ENCODE data around the gene MCEE.

The MCEE gene

DNA sequence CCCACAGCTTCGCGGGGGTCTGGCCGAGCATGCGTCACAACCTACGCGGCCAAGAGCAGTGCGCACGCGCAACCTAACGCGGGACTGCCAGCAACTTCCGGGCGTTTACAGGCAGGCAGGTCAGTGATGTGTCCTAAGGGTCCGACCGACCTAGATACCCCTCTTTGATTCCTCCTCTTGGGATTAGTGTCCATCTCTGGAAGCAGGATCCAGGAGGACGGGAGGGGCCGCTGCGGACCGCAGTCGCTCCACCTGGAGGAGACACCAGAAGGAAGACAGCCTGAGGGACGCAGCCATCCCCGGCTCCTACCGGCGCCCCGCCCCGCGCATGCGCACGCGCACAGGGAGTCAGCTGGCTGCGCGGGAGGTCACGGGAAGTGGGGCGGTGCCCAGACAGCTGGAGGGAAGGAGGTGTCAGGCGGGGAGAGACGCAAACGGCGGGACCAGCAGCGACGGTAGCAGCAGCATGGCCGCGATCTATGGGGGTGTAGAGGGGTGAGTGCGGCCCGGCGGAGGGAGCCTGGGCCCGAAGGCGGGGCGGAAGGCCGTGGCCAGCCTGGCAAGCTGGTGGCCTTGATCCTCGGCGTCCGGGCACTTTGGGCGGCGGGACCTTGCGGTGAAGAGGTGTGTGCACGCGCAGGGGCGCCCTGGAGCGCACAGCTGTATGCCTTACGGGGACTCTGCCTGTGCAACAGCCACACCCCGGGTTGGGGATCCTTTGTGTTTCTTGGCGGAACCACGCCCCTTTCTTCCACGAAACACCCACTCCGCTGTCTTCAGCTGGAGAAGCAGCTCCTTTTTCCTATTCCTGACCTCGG, 61.6 kb downstream of the MCEE start, which contains the start of gene NAGK:
TSS of gene NAGK (plus strand) at position 431 of the 818 bp plus-strand sequence. CDS start at position 467, 36 bp downstream.
- peak; percentile 96 for TF ChIP-seq POLR2A (IDR thresholded peaks at IDR 0.05; ENCODE audit: low read depth, low read length)
- TF ChIP-seq POLR2AphosphoS5 (IDR thresholded peaks at IDR 0.05; ENCODE audit: low read depth, low read length) = peak; percentile 97
- peak; percentile 84 for TF ChIP-seq TAF1 (IDR thresholded peaks at IDR 0.05; ENCODE audit: low read depth, low read length)
- TF ChIP-seq SPI1 (IDR thresholded peaks at IDR 0.05; ENCODE audit: low read depth, low read length) = peak; percentile 53
- TF ChIP-seq POU2F2 (IDR thresholded peaks at IDR 0.05; ENCODE audit: low read depth, low read length) = peak; percentile 60; the same call in 1 of the 2 replicates
- no peak for TF ChIP-seq PAX5 (IDR thresholded peaks at IDR 0.05; ENCODE audit: insufficient read depth, low read length, severe bottlenecking)
- peak; percentile 96 for FAIRE-seq
- DNase-seq (ENCODE audit: insufficient read length, low spot score) = peak; percentile 91

GRCh38 chr2:71067567-71068217, 62.3 kb downstream of the MCEE start:
- FAIRE-seq = no peak
- no peak for TF ChIP-seq POLR2A (IDR thresholded peaks at IDR 0.05; ENCODE audit: low read depth, low read length)
- no peak for TF ChIP-seq PAX5 (IDR thresholded peaks at IDR 0.05; ENCODE audit: insufficient read depth, low read length, severe bottlenecking)
- no peak for TF ChIP-seq POU2F2 (IDR thresholded peaks at IDR 0.05; ENCODE audit: low read depth, low read length)
- no peak for DNase-seq (ENCODE audit: insufficient read length, low spot score)

- no peak for FAIRE-seq
- no peak for DNase-seq (ENCODE audit: insufficient read length, low spot score)
- TF ChIP-seq POLR2A (IDR thresholded peaks at IDR 0.05; ENCODE audit: low read depth, low read length) = no peak
- no peak for TF ChIP-seq POLR2AphosphoS5 (IDR thresholded peaks at IDR 0.05; ENCODE audit: low read depth, low read length)
- TF ChIP-seq POU2F2 (IDR thresholded peaks at IDR 0.05; ENCODE audit: low read depth, low read length) = no peak
- no peak for TF ChIP-seq TAF1 (IDR thresholded peaks at IDR 0.05; ENCODE audit: low read depth, low read length)
- TF ChIP-seq SPI1 (IDR thresholded peaks at IDR 0.05; ENCODE audit: low read depth, low read length) = no peak
- no peak for TF ChIP-seq PAX5 (IDR thresholded peaks at IDR 0.05; ENCODE audit: insufficient read depth, low read length, severe bottlenecking)
Measured at GRCh38 chr2:71066856-71067255, 63.2 kb downstream of the MCEE start.

- DNase-seq (ENCODE audit: insufficient read length, low spot score) = no peak
- TF ChIP-seq POLR2A (IDR thresholded peaks at IDR 0.05; ENCODE audit: low read depth, low read length) = no peak
- peak; percentile 92 for TF ChIP-seq SPI1 (IDR thresholded peaks at IDR 0.05; ENCODE audit: low read depth, low read length)
- TF ChIP-seq PAX5 (IDR thresholded peaks at IDR 0.05; ENCODE audit: insufficient read depth, low read length, severe bottlenecking) = no peak
- no peak for TF ChIP-seq TAF1 (IDR thresholded peaks at IDR 0.05; ENCODE audit: low read depth, low read length)
- TF ChIP-seq POLR2AphosphoS5 (IDR thresholded peaks at IDR 0.05; ENCODE audit: low read depth, low read length) = no peak
- TF ChIP-seq POU2F2 (IDR thresholded peaks at IDR 0.05; ENCODE audit: low read depth, low read length) = peak; percentile 67; the same call in 1 of the 2 replicates
- FAIRE-seq = no peak
Measured at GRCh38 chr2:71064754-71065621, 65.0 kb downstream of the MCEE start.

- DNase-seq (ENCODE audit: insufficient read length, low spot score) (no peak), FAIRE-seq (no peak)
- no peak for TF ChIP-seq POU2F2 (IDR thresholded peaks at IDR 0.05; ENCODE audit: low read depth, low read length)
- TF ChIP-seq SPI1 (IDR thresholded peaks at IDR 0.05; ENCODE audit: low read depth, low read length) = peak; percentile 78
- peak; percentile 75 for TF ChIP-seq POLR2A (IDR thresholded peaks at IDR 0.05; ENCODE audit: low read depth, low read length)
- no peak for TF ChIP-seq PAX5 (IDR thresholded peaks at IDR 0.05; ENCODE audit: insufficient read depth, low read length, severe bottlenecking)
Measured at GRCh38 chr2:71064110-71064611, 65.9 kb downstream of the MCEE start.

- no peak for DNase-seq (ENCODE audit: insufficient read length, low spot score)
- peak; percentile 52 for FAIRE-seq
- TF ChIP-seq POLR2A (IDR thresholded peaks at IDR 0.05; ENCODE audit: low read depth, low read length) = no peak
Measured at GRCh38 chr2:71063216-71063615, 66.8 kb downstream of the MCEE start.

- DNase-seq (ENCODE audit: insufficient read length, low spot score) = no peak
- TF ChIP-seq POU2F2 (IDR thresholded peaks at IDR 0.05; ENCODE audit: low read depth, low read length) (no peak), SPI1 (IDR thresholded peaks at IDR 0.05; ENCODE audit: low read depth, low read length) (no peak), PAX5 (IDR thresholded peaks at IDR 0.05; ENCODE audit: insufficient read depth, low read length, severe bottlenecking) (no peak), POLR2AphosphoS5 (IDR thresholded peaks at IDR 0.05; ENCODE audit: low read depth, low read length) (no peak), TAF1 (IDR thresholded peaks at IDR 0.05; ENCODE audit: low read depth, low read length) (no peak), POLR2A (IDR thresholded peaks at IDR 0.05; ENCODE audit: low read depth, low read length) (no peak)
- no peak for FAIRE-seq
Measured at GRCh38 chr2:71060871-71061270, 69.2 kb downstream of the MCEE start.

DNA sequence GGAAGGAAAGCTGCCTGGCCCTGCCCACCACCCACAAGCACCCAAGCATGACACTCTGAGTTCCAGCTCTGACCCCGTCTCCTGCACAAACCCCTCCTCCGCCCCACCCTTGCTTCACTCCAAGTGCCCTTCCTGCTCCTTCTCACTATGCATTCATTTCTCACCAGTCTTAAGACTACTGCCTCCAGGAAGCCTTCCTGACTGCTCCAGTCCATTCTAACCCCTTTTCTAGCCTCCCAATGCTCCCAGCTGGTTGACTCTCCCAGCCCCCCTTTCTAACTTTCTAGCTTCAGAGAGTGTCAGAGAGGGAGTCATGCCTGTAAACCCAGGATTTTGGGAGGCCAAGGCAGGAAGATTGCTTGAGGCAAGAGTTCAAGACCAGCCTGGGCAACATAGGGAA, 69.8 kb downstream of the MCEE start:
- TF ChIP-seq TAF1 (IDR thresholded peaks at IDR 0.05; ENCODE audit: low read depth, low read length) = no peak
- no peak for TF ChIP-seq SPI1 (IDR thresholded peaks at IDR 0.05; ENCODE audit: low read depth, low read length)
- no peak for TF ChIP-seq POLR2AphosphoS5 (IDR thresholded peaks at IDR 0.05; ENCODE audit: low read depth, low read length)
- TF ChIP-seq PAX5 (IDR thresholded peaks at IDR 0.05; ENCODE audit: insufficient read depth, low read length, severe bottlenecking) = no peak
- no peak for TF ChIP-seq POU2F2 (IDR thresholded peaks at IDR 0.05; ENCODE audit: low read depth, low read length)
- no peak for TF ChIP-seq POLR2A (IDR thresholded peaks at IDR 0.05; ENCODE audit: low read depth, low read length)
- DNase-seq (ENCODE audit: insufficient read length, low spot score) (no peak), FAIRE-seq (no peak)

Data from GM12891 (cell line).